GM19463 (cell line): ENCODE results near the gene ABCC3.

Source experiments
- ATAC-seq: cut with Tn5 transposase; IDR thresholded peaks from one replicate; pipeline ENCODE4 v1.9.1; 2021; ENCODE audit warnings: mild to moderate bottlenecking, moderate library complexity; ENCODE audit not compliant: unreplicated experiment

ABCC3 gene, protein sequence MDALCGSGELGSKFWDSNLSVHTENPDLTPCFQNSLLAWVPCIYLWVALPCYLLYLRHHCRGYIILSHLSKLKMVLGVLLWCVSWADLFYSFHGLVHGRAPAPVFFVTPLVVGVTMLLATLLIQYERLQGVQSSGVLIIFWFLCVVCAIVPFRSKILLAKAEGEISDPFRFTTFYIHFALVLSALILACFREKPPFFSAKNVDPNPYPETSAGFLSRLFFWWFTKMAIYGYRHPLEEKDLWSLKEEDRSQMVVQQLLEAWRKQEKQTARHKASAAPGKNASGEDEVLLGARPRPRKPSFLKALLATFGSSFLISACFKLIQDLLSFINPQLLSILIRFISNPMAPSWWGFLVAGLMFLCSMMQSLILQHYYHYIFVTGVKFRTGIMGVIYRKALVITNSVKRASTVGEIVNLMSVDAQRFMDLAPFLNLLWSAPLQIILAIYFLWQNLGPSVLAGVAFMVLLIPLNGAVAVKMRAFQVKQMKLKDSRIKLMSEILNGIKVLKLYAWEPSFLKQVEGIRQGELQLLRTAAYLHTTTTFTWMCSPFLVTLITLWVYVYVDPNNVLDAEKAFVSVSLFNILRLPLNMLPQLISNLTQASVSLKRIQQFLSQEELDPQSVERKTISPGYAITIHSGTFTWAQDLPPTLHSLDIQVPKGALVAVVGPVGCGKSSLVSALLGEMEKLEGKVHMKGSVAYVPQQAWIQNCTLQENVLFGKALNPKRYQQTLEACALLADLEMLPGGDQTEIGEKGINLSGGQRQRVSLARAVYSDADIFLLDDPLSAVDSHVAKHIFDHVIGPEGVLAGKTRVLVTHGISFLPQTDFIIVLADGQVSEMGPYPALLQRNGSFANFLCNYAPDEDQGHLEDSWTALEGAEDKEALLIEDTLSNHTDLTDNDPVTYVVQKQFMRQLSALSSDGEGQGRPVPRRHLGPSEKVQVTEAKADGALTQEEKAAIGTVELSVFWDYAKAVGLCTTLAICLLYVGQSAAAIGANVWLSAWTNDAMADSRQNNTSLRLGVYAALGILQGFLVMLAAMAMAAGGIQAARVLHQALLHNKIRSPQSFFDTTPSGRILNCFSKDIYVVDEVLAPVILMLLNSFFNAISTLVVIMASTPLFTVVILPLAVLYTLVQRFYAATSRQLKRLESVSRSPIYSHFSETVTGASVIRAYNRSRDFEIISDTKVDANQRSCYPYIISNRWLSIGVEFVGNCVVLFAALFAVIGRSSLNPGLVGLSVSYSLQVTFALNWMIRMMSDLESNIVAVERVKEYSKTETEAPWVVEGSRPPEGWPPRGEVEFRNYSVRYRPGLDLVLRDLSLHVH (N-terminal part only)

DNA sequence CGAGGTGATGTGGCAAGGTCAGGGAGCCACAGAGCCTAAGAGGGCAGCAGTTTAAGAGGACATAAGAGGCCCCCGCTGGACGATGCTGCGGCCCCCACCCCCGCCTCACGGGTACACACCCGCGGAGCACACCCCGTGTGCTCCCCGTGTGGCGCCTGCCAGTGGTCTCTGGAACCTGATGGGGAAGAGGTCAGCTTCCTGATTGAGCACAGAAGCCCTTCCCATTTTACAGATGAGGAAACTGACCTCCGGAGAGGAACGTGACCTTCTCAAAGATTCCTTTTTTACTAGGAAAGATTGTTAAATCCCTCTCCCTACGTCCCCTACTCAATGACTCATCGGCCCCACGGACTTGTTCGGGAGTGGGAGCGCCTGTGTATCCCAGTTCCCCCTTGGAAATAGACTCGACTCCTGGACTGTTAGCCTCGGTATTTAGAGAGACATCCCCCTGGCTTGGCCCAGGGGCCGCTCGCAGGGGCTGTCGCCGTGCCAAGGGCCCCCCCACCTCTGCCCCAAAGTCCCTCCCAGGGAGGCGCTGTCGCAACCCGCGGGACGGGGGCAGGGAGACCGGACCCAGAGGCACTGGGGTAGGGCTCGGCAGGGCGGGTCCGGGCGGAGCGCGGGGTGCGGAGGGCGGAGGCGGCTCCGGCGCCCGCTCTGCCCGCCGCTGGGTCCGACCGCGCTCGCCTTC, at the start of gene ABCC3:
Gene ABCC3 (plus strand): TSS at position 658 of the 691 bp plus-strand sequence. CDS start 56 bp downstream, outside the sequence.
- ATAC-seq = no peak

DNA sequence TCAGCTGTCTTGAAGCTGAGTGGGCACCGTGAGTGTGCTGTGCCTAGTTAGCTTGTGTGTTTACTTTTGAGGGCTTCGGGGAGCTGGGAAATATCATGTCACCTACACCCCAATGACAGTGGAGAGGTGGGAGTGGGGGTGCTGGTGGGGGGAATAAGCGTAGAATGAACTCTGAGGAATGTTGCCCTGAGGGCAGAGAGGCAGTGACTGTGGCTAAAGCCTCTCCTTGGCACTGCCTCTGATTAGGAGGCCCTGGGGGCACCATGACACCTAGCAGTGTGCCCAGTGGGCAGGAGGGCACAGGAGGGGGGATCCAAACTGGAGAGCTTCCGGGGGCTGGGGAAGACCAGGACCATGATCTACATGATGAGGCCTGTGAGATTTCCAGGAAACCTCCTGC, 49.3 kb upstream of the ABCC3 start:
- no peak for ATAC-seq

DNA sequence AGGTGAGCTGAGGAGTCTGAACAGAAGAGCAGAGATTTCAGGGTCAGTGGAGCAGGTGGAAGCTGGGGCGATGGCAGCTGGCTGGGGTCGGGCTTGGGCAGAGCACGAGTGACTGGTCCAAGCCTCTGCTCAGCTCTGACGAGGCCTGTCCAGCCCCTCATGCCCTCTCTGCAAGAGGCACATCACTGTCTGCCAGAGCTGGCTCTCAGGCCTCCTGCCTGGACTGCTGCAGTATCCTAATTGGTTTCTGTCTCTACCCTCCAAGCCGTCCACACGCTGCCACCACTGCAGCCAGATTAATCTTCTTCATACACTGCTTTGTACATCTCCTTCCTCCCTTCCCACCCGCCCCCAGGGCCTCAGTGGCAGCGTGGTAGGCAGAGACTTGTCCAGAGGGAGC, 48.8 kb upstream of the ABCC3 start:
- ATAC-seq = no peak

DNA sequence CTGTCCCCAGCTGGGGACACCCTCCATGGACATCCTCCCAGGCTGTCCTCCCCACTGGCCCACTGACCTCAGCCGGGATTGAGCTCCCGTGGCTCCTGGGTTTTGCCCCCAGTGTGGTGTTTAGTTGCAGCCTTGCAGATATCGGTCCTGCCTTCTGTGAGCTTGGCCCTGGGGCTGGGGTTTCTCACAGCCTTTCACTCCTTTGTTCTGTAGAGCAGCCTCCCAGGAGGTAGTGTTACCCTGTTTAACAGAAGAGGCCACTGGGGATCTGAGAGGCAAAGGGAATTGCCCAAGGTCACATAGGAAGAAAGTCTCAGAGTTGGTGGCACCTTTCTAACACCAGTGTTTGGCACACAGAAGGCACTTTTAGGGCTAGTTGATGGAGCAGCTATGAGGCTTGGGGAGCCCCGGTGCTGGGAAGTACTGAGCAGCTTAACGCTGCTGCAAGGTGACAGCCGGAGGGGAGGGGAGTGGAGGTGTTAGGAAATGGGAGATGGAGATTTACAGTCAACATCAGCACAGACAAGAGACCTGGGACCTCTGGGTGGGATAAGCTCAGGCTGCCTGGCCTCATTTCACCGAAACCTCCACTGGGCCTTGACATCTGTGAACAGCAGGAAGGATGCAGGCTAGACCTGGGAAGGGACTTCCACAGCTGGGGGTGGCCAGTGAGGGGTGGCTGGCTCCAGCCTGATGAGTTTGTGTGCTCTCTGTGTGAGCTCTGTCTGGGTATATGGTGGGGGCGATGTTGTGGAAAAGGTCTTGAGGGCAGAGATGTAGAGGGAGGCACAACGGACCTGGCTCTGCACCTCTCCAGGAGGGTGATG, 48.0 kb upstream of the ABCC3 start:
- ATAC-seq = no peak

DNA sequence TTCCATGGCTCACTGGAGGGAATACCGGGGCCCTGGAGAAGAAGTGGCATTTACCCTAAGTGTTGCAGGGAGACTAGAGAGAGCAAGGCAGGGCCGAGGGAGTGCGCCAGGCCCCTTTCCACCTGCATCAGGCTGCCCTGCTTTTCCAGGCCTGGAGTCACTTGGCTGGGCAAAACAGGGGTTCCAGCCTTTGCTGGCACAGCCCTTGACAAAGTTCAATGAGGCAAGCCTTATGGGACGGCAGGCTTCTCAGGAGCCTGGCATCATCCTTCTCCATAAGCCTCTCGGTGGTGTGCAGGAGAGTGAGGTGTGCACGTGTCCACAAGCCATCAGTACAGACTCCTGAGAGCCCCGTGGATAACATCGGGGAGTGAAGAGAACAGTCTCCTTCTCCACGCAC, 47.1 kb upstream of the ABCC3 start:
- no peak for ATAC-seq

DNA sequence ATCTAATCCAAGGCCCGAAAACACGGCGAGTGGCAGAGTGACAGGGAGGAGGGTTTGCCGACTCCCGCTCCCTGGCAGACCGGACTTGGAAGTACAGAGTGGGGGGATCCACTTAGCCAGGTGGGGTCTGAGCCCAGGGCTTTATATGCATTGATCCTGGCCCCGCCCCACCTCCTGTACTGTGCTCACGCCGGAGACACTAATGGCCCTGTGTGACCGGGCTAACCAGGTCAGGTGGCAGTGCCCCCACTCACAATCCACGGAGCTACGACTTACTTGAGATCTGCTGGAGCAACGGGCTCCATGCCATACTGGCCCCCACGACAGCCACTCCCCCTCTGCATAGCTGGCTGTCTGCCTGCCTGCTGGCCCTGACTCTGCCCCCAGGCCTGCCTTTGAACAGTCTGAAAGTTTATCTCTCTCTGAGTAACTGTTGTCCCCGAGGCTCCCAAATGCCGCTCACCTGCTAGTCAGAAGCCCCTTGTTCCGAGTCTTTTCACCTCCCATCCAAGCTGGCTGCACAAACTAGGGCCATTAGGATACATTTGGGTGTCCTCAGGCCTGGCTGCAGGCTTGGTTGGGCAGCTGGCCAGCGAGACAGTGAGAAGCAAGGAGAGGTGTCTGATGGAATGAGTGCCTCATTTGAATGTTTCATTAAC, 46.2 kb upstream of the ABCC3 start:
- ATAC-seq = no peak

DNA sequence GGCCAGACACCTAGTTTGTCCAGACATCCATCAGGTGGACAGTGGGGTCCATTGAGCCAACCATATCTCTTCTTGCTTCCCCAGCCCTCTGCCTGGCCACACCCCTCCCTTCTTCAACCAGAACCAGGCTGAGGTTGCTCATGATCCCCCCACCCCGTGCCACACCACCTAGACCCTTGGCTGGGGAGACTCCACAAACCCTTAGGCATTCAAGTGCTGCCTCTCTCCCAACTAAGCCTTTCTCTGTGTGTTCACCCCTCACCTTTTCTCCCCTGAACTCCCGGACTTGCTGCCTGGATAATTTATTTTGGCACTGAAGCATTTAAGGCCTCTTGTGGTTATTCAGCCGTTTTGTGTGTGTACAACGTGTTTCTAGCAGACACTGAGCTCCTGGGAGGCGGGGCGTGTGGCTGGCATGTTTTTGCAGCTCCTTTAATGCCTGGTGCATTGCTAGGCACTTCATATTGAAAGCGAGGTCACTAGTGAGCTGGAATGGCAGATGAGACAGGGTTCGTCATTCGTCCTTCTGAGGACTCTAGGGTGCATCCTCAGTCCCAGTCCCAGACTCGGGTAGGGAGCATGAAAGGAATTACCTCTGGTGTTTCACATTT, 45.5 kb upstream of the ABCC3 start:
- ATAC-seq = no peak

DNA sequence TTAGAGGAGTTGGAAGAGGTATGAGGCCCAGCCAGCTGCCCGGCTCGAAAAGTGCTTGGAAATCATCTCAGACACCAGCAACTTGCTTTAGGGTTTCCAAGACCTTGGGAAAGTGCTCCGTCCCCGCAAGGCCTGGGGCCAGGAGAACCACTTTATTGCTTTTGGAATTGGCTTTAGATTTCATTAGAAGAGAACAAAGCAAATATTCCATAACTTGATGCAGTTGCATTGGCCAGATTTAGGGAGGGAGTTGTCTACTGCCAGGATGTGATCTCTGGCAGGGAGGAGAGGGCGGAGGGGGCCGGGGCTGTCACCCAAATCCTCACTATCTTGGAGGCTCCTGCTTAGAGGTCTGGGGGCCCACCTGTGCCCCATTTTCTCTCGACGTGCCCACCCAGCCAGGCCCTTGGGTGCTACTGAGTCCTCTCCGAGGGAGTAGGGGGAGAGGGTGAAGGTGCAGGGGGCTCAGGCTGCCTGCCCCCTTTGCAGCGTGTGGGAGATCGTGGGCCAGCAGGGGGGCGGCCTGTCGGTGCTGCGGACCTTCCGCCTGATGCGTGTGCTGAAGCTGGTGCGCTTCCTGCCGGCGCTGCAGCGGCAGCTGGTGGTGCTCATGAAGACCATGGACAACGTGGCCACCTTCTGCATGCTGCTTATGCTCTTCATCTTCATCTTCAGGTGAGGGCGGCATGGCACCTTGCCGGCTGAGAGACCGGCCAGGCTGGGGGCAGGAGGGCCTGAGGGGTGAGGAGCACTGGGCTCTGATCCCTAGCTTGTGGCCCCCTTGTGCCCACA, 43.5 kb upstream of the ABCC3 start:
- ATAC-seq = no peak

DNA sequence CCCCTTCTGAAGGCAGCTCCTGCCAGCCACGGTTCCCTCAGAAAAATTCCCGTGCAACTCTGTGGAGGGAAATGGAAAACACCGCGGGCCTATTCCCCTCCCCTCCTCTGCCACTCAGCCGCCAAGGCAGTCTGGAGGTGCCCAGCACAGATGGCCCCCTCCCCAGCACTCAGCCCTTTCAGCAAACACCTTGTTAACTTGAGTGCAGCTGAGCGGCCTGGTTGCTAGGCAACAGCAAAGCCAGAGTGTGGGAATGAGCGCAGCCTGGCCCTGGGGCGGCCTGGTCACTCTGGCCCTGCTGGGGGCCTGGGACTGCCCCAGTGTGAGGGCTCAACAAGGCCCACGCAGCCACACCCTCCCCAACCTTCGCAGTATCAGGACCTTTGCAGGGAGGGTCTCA, 41.4 kb upstream of the ABCC3 start:
- no peak for ATAC-seq

DNA sequence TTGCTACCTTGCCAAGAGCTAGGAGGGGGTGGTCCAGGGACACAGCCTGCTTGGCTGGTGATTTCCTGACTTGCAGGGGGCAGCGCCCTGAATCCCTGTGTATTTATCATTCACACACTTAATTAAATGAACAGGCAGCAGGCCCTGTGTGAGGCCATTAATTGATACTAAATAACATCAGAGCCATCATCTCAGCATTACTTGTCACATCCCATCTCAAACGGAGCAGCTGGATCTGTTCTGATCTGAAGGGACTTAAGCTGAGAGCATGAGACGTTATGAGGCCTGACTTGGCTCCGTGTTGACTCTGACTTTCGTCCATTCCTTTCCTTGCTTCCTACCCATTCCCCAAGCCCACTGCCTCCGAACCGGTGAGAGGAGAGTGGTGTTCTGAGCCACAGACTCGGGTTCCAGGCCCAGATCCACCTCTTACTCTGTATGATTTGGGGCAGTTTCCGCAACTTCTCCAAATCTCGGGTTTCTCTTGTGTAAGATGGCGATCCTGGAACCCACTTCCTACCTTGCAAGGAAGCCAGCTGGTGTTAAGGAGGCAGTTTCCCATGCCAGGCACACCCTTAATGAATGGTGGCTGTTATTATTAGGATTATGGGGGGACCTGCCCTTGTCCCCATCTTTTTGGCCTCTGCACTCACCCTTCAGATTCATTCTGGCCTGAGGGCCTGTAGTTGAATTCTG, 40.4 kb upstream of the ABCC3 start:
- no peak for ATAC-seq

DNA sequence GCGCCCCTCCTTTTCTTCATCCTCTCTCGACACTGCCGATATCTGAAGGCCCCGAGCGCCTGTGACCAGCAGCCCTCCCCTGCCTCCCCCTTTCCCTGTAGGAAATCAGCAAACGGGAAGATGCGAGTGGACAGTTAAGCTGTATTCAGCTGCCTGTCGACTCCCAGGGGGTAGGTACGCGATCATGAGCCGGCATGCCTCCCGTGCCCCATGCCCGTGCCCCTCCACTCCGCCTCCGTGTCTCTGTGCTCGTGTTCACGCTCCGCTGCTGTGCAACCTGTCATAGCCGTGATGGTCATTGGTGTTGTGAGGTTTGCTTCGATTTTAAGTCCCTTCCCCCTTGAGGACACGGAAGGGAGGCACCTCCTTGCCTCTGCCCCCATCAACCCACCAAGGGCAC, 39.8 kb upstream of the ABCC3 start:
- ATAC-seq = no peak

DNA sequence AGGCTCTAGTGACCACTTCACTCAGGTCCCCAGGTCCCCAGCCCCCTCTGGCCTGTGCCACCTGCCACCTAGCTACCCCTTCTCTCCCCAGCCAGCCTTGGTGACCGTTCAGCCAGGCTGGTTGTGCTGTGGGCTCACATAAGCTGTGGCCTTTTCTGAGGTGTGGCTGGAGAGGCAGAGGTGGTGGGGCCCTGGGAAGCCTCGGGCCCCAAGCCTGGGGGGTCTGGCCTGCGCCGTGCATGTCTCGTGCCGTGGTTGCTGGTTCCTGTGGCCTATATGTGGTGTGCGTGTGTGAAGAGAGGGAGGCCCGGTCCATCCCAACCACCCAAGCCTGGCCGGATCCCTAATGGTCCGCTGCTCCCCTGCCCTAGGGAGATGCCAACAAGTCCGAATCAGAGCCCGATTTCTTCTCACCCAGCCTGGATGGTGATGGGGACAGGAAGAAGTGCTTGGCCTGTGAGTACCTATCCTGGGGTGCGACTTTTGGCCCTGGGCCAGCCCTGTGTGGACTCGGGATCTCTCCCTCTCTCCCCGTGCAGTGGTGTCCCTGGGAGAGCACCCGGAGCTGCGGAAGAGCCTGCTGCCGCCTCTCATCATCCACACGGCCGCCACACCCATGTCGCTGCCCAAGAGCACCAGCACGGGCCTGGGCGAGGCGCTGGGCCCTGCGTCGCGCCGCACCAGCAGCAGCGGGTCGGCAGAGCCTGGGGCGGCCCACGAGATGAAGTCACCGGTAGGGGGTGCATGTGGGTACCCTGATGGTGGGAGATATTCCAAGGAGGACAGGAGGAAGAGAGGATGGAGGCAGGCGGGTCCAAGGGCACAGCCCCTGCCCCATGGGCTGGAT, 38.3 kb upstream of the ABCC3 start:
- ATAC-seq = no peak

DNA sequence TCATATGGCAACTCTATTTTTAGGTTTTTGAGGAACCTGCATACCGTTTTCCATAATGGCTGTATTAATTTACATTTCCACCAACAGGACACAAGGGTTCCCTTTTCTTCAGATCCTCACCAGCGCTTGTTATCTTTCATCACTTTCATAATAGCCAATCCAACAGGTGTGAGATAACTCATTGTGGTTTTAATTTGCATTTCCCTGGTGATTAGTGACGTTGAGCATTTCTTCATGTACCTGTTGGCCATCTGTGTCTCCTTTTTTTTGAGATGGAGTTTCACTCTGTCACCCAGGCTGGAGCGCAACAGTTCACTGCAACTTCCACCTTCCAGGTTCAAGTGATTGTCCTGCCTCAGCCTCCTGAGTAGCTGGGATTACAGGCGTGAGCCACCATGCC, 36.2 kb upstream of the ABCC3 start:
- ATAC-seq = no peak

DNA sequence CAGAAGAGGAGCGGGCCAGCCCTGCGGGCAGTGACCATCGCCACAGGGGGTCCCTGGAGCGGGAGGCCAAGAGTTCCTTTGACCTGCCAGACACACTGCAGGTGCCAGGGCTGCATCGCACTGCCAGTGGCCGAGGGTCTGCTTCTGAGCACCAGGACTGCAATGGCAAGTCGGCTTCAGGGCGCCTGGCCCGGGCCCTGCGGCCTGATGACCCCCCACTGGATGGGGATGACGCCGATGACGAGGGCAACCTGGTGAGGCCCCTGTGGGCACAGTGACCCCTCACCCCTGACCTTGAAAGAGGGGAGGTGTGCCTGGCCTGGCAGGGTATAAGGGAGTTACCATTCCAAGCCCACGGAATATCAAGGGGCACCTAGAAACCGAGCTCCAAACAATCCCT, 35.1 kb upstream of the ABCC3 start:
- no peak for ATAC-seq

DNA sequence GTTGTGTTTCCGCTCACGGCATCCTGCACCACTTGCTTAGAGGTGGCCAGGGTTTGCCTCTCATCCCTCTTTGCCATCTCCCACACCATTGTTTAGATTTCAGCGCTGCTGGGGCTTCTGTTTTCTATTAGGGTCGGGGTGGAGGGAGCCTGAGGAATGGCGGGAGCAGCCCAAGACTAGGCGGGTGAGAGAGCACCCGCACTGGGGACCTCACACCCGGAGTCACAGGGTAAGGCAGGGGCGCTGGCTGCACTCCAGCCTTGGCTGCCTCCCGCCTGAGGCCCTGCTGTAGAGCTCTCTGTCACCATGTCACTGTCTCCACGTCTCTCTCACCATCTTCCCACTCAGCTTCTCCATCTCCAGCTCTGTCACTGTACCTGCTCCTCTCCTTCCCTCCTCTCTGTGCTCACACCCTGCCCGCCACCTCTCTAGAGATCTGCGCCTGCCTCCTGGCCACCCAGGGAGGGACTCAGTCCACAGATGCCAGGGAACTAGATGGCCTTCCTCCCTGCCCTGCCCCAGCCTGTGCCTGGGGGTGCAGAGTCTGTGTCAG, 32.8 kb upstream of the ABCC3 start:
- no peak for ATAC-seq

DNA sequence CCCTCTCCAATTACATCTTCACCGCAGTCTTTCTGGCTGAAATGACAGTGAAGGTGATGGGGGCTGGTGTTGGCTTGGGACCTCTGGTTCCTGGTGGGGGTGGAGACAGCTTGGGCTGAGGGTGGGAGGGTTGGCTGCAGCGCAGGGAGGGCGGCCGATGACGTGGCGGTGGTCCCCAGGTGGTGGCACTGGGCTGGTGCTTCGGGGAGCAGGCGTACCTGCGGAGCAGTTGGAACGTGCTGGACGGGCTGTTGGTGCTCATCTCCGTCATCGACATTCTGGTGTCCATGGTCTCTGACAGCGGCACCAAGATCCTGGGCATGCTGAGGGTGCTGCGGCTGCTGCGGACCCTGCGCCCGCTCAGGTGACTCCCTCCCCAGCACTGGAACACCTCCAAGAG, 31.8 kb upstream of the ABCC3 start:
- no peak for ATAC-seq
